Suppressor macrophage treated with lipopolysaccharide for 4 hours (primary cell): ENCODE results near the gene PHF3.
A peak's percentile ranks its signal among the peaks of the same experiment; 100 is the strongest.

Source experiments
- DNase-seq: peaks from one replicate; pipeline ENCODE4 v3.0.0-alpha.2; 2020

Gene PHF3

GRCh38 chr6:63635588-63636517 lies at the start of gene PHF3:
TSS of gene PHF3 (plus strand) at chr6:63635802. CDS start at chr6:63646552, 10,750 bp downstream.
- DNase-seq: peak; percentile 95

- DNase-seq: no peak
These were observed 45.6 kb upstream of the PHF3 start for GRCh38 chr6:63589952-63590411.

GRCh38 chr6:63592886-63593285 lies 42.7 kb upstream of the PHF3 start:
- DNase-seq: no peak

- DNase-seq: peak; percentile 29
These were observed 38.2 kb upstream of the PHF3 start for GRCh38 chr6:63597141-63598048.

GRCh38 chr6:63598049-63599036 lies 37.3 kb upstream of the PHF3 start:
- DNase-seq: peak; percentile 68

- DNase-seq: no peak
These were observed 36.4 kb upstream of the PHF3 start for GRCh38 chr6:63599243-63599642.

- peak; percentile 58 for DNase-seq
These were observed 35.5 kb upstream of the PHF3 start for GRCh38 chr6:63600136-63600535.

GRCh38 chr6:63609231-63609630 lies 26.4 kb upstream of the PHF3 start:
- DNase-seq: no peak

- DNase-seq: no peak
These were observed 24.7 kb upstream of the PHF3 start for GRCh38 chr6:63610944-63611343.

GRCh38 chr6:63611560-63611959 lies 24.0 kb upstream of the PHF3 start:
- DNase-seq: no peak

- DNase-seq: no peak
These were observed 20.0 kb upstream of the PHF3 start for GRCh38 chr6:63615590-63615989.

- no peak for DNase-seq
These were observed 11.5 kb upstream of the PHF3 start for GRCh38 chr6:63624091-63624490.

- DNase-seq: no peak
These were observed 5.1 kb upstream of the PHF3 start for GRCh38 chr6:63630466-63630865.

- no peak for DNase-seq
These were observed 972 bp upstream of the PHF3 start for GRCh38 chr6:63634630-63635029.

- DNase-seq: no peak
These were observed 401 bp upstream of the PHF3 start for GRCh38 chr6:63635215-63635587.

GRCh38 chr6:63636518-63637021 lies 968 bp downstream of the PHF3 start:
- peak; percentile 53 for DNase-seq

- DNase-seq: no peak
These were observed 2.4 kb downstream of the PHF3 start for GRCh38 chr6:63637865-63638445.

GRCh38 chr6:63640062-63640461 lies 4.5 kb downstream of the PHF3 start:
- DNase-seq: peak; percentile 23

GRCh38 chr6:63643862-63644261 lies 8.3 kb downstream of the PHF3 start:
- DNase-seq: no peak

GRCh38 chr6:63644668-63645326 lies 9.2 kb downstream of the PHF3 start:
- DNase-seq: no peak

GRCh38 chr6:63649269-63649668 lies 13.7 kb downstream of the PHF3 start:
- no peak for DNase-seq
